IPS DF 6.9 (cell line): Measurements from ENCODE around the gene PARD3B.
"Not testable (repeated sequence)": the region's sequence is repeated elsewhere in the genome, so short reads cannot be mapped to it uniquely, and the experiment has no call there.

Experiments
- DNase-seq: peaks from one replicate; pipeline ENCODE4 v3.0.0-alpha.2; 2013; ENCODE audit warnings: low read depth, low spot score
- H3K27ac ChIP-seq: one replicate; pipeline ENCODE4 v1.5.1; 2013; ENCODE audit warnings: low read length, control low read depth
- H3K27me3 ChIP-seq: 2 replicates; pipeline ENCODE4 v1.6.1; 2013; ENCODE audit warnings: mild to moderate bottlenecking, low read length; ENCODE audit not compliant: control insufficient read depth, insufficient read depth
- H3K36me3 ChIP-seq: 2 replicates; pipeline ENCODE4 v1.6.1; 2013; ENCODE audit warnings: low read length; ENCODE audit not compliant: control insufficient read depth, insufficient read depth
- H3K4me1 ChIP-seq: 2 replicates; pipeline ENCODE4 v1.6.1; 2013; ENCODE audit warnings: low read length; ENCODE audit not compliant: control insufficient read depth, insufficient read depth
- H3K4me3 ChIP-seq: 2 replicates; pipeline ENCODE4 v1.5.1; 2013; ENCODE audit warnings: mild to moderate bottlenecking, low read length
- H3K9me3 ChIP-seq: 2 replicates; pipeline ENCODE4 v1.6.1; 2013; ENCODE audit warnings: low read length, inconsistent platforms; ENCODE audit not compliant: control insufficient read depth, insufficient read depth
- WGBS: extraction: QIAGEN DNeasy Blood & Tissue Kit; methylation state at CpG from one replicate; pipeline ENCODE4 v1.1.7; 2013; ENCODE audit warnings: mixed read lengths, missing lambda C conversion rate; ENCODE audit not compliant: insufficient read length, insufficient coverage; 5-methylcytosine and 5-hydroxymethylcytosine counted together

The PARD3B gene

DNA sequence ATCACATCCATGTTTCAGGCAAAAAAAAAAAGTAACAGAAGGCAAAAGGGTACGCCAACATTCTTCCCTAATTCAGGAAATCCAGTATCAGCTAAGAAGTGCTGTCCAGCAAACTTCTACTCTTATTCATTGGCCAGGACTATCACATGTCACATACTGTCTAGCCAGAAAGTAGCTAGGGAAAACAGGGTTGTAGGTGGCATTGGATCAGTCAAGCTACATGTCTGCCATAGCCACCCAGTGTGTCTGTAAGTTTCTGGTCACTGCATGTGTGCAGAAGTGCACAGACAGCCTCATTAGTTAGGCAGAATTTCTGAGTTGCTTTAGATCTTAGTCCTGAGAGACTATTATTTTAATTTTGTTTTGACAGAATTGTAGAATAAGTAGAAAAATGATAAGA, 671.7 kb downstream of the PARD3B start:
- Histone ChIP-seq H3K4me1 (no peaks in the 10 kb centered on the region), H3K27ac (no peak overlapping the region), H3K4me3 (no peak overlapping the region), H3K27me3 (no peaks in the 10 kb centered on the region), H3K36me3 (no peaks in the 10 kb centered on the region), H3K9me3 (no peaks in the 10 kb centered on the region)
- DNase-seq: no peak
- no CpG with 5 or more reads among the region's 1 CpG for WGBS

DNA sequence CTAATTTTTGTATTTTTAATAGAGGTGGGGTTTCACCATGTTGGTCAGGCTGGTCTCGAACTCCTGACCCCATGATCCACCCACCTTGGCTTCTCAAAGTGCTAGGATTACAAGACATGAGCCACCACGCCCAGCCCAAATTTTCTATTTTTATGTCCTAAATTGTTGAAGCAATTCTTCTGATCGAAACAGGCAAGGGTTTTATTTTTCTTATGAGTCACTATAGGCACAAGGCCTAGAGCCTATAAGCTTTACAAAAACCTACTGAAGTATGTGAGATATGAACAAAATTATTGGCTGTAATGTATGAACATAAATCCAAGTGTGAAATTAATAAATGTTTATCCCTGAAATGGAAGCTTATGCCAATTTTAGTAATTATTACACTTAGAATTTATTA, 672.8 kb downstream of the PARD3B start:
- WGBS: no CpG with 5 or more reads among the region's 3 CpGs
- DNase-seq: no peak
- Histone ChIP-seq H3K9me3 (no peaks in the 10 kb centered on the region), H3K27ac (no peak overlapping the region), H3K4me1 (no peaks in the 10 kb centered on the region), H3K36me3 (no peaks in the 10 kb centered on the region), H3K27me3 (no peaks in the 10 kb centered on the region), H3K4me3 (no peak overlapping the region)

DNA sequence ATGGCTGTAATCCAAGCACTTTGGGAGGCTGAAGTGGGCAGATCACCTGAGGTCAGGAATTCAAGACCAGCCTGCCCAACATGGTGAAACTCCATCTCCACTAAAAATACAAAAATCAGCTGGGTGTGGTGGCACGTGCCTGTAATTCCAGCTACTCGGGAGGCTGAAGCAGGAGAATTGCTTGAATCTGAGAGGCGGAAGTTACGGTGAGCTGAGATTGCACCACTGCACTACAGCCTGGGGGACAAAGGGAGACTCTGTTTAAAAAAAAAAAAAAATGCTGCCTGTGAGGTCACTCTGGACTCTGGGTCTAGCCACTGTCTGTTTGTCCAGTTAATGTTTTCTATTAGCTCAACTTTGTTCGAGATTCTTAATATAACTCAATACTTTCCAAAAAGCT, 673.5 kb downstream of the PARD3B start:
- H3K27me3 ChIP-seq, H3K27ac ChIP-seq, H3K4me3 ChIP-seq, H3K9me3 ChIP-seq, H3K4me1 ChIP-seq, DNase-seq, H3K36me3 ChIP-seq: not testable (repeated sequence)
- no CpG with 5 or more reads among the region's 5 CpGs for WGBS

DNA sequence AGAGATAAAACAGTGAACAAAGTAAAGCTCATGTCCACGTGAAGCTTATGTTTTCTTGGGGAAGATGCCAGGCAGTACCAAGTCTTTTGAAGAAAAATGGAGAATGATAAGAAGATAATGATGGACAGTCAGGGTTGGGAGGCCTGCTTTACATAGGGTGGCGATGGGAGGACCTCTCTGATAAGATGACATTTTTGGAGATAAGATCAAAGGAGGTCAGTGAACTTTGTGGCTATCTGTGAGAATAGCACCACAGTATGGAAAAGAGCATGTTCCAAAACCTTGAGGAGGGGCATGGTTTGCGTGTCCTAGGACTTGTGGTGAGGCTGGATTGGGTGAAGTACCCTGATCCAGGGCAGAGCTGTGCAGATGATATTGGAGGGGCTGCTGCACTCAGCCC, 675.3 kb downstream of the PARD3B start:
- DNase-seq: no peak
- no peaks in the 10 kb centered on the region for H3K27me3 ChIP-seq
- no peaks in the 10 kb centered on the region for H3K4me1 ChIP-seq
- H3K27ac ChIP-seq: no peak overlapping the region
- no peaks in the 10 kb centered on the region for H3K36me3 ChIP-seq
- no peaks in the 10 kb centered on the region for H3K9me3 ChIP-seq
- H3K4me3 ChIP-seq: no peak overlapping the region
- no CpG with 5 or more reads among the region's 3 CpGs for WGBS

DNA sequence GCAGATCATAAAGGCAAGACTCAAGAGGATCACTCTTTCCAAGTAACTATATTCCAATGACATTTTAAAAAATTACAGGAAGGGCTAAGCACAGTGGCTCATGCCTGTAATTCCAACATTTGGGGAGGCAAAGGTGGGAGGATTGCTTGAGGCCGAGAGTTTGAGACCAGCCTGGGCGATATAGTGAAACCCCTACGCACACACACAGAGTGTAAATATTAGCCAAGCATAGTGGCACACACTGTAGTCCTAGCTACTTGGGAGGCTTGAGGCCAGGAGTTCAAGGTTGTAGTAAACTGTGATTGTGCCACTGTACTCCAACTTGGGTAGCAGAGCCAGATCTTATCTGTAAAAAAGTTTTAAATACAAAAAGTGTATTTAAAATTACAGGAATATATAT, 686.8 kb downstream of the PARD3B start:
- no peaks in the 10 kb centered on the region; the same call in 1 of the 2 replicates for H3K4me1 ChIP-seq
- no peaks in the 10 kb centered on the region for H3K27me3 ChIP-seq
- no peaks in the 10 kb centered on the region for H3K9me3 ChIP-seq
- H3K4me3 ChIP-seq: no peak overlapping the region
- no CpG with 5 or more reads among the region's 3 CpGs for WGBS
- no peaks in the 10 kb centered on the region for H3K36me3 ChIP-seq
- no peak overlapping the region for H3K27ac ChIP-seq
- DNase-seq: no peak

- H3K27ac ChIP-seq: no peak overlapping the region
- H3K4me1 ChIP-seq: no peaks in the 10 kb centered on the region; the same call in 1 of the 2 replicates
- no peaks in the 10 kb centered on the region for H3K9me3 ChIP-seq
- H3K27me3 ChIP-seq: no peaks in the 10 kb centered on the region
- WGBS: no CpG with 5 or more reads among the region's 1 CpG
- no peaks in the 10 kb centered on the region for H3K36me3 ChIP-seq
- H3K4me3 ChIP-seq: no peak overlapping the region
- no peak for DNase-seq
Observed at GRCh38 chr2:205235434-205235833, 690.2 kb downstream of the PARD3B start.

DNA sequence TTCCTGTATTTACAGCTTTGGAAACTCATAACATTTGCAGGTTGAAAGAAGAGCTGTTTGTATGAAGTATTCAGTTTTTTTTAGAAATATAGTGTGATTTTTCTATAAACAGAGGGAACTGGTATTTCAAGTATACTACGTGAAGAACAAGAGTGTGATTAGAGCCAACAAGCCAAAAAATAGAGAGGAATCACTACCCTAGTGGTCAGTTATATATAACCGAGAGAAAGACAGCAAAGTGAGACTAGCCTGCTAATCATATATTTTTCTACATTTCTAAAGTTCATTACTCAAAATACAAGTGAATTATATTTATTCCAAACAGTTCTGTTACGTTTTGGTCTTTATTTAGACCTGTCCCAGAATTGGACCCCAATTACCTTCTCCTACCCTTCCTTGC, 692.2 kb downstream of the PARD3B start:
- WGBS: no CpG with 5 or more reads among the region's 3 CpGs
- no peaks in the 10 kb centered on the region for H3K36me3 ChIP-seq
- H3K4me3 ChIP-seq: no peak overlapping the region
- no peak overlapping the region for H3K27ac ChIP-seq
- H3K9me3 ChIP-seq: no peaks in the 10 kb centered on the region
- no peaks in the 10 kb centered on the region for H3K27me3 ChIP-seq
- DNase-seq: no peak
- no peaks in the 10 kb centered on the region for H3K4me1 ChIP-seq

DNA sequence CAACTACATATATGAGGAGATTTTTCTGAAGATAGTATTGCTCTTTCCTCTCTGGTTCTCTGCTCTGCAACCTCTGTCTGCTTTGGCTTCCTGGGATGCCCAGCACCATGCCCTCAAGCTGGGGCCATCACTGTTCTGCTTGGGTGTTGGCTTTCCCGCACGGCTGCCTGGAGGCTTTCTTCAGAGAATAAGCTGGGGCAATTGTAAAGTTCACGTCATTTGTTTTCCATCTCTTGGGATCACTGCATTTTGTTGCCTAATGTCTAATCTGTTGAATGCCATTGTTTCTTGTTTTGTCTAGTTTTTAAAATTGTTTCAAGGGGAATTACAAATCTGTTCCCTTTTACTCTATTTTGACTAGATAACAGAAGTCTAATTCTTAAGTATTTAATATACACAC, 699.7 kb downstream of the PARD3B start:
- no peak overlapping the region for H3K27ac ChIP-seq
- H3K4me1 ChIP-seq: no peaks in the 10 kb centered on the region; the same call in 1 of the 2 replicates
- no peak for DNase-seq
- no peaks in the 10 kb centered on the region for H3K36me3 ChIP-seq
- H3K27me3 ChIP-seq: no peaks in the 10 kb centered on the region
- no peaks in the 10 kb centered on the region for H3K9me3 ChIP-seq
- H3K4me3 ChIP-seq: no peak overlapping the region
- no CpG with 5 or more reads among the region's 3 CpGs for WGBS

- H3K27ac ChIP-seq: no peak overlapping the region
- no peaks in the 10 kb centered on the region; the same call in 1 of the 2 replicates for H3K4me1 ChIP-seq
- H3K4me3 ChIP-seq: no peak overlapping the region
- H3K9me3 ChIP-seq: no peaks in the 10 kb centered on the region
- no peaks in the 10 kb centered on the region for H3K36me3 ChIP-seq
- no peaks in the 10 kb centered on the region for H3K27me3 ChIP-seq
- DNase-seq: no peak
- no CpG with 5 or more reads among the region's 2 CpGs for WGBS
Observed at GRCh38 chr2:205245652-205246051, 700.4 kb downstream of the PARD3B start.

- H3K27ac ChIP-seq: no peak overlapping the region
- H3K36me3 ChIP-seq: no peaks in the 10 kb centered on the region
- DNase-seq: no peak
- no CpG with 5 or more reads among the region's 2 CpGs for WGBS
- no peaks in the 10 kb centered on the region for H3K4me1 ChIP-seq
- H3K9me3 ChIP-seq: no peaks in the 10 kb centered on the region
- H3K4me3 ChIP-seq: no peak overlapping the region
- no peaks in the 10 kb centered on the region for H3K27me3 ChIP-seq
Observed at GRCh38 chr2:205259121-205259520, 713.8 kb downstream of the PARD3B start.

DNA sequence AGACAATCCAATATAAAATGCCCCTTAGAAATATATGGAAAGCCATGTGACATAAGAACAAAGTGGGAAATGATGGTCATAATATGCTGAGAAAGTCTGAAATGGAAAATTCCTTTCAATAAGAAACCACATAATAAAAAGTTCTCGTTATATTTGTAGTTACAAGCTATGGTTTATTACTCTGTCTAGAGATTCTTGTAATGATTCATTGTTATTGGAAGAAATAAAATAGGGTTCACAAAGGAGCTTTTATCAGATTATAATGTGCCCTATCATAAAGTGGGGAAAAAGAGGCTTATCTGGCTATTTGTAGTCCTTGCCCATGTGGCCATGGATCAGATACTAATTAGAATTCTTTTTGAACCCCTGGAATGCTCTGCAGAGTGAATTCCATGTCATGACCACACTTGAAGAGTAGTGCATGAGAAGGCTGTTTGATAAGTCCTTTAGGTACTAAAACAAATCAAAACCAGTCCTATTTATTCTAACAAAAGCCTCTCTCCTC, 716.3 kb downstream of the PARD3B start:
- H3K4me3 ChIP-seq: no peak overlapping the region
- H3K27ac ChIP-seq: no peak overlapping the region
- WGBS: no CpG with 5 or more reads among the region's 1 CpG
- H3K9me3 ChIP-seq: no peaks in the 10 kb centered on the region
- no peaks in the 10 kb centered on the region for H3K27me3 ChIP-seq
- H3K4me1 ChIP-seq: no peaks in the 10 kb centered on the region
- H3K36me3 ChIP-seq: no peaks in the 10 kb centered on the region
- DNase-seq: no peak
